Endodermal cell (in vitro differentiated cells): ENCODE data around the gene THAP7. TPM values are rescaled to one million over a fixed set of nuclear protein-coding genes. Genes with fewer than 3 reads are reported as not detected.
A peak's percentile ranks its signal among the peaks of the same experiment; 100 is the strongest.

Experiments used
- DNase-seq: peaks from one replicate; pipeline ENCODE4 v3.0.0-alpha.2; 2017
- H3K27ac ChIP-seq: 2 replicates; pipeline ENCODE4 v1.5.1; 2013; ENCODE audit warnings: mild to moderate bottlenecking, low read depth, low read length, moderate library complexity
- H3K27me3 ChIP-seq: 2 replicates; pipeline ENCODE4 v1.6.1; 2013; ENCODE audit warnings: mild to moderate bottlenecking, low read length, moderate library complexity; ENCODE audit not compliant: insufficient read depth, control insufficient read depth, poor library complexity, severe bottlenecking
- H3K36me3 ChIP-seq: 2 replicates; pipeline ENCODE4 v1.7.0; 2013; ENCODE audit warnings: mild to moderate bottlenecking, low read length, moderate library complexity; ENCODE audit not compliant: control insufficient read depth, insufficient read depth
- H3K4me1 ChIP-seq: one replicate; pipeline ENCODE4 v1.7.0; 2013; ENCODE audit warnings: low read length; ENCODE audit not compliant: control insufficient read depth, insufficient read depth
- H3K4me3 ChIP-seq: 2 replicates; pipeline ENCODE4 v1.5.1; 2013; ENCODE audit warnings: mild to moderate bottlenecking, low read length, moderate library complexity
- H3K9ac ChIP-seq: 2 replicates; pipeline ENCODE4 v1.6.1; 2013; ENCODE audit warnings: mild to moderate bottlenecking, low read length, moderate library complexity; ENCODE audit not compliant: poor library complexity, severe bottlenecking; ENCODE audit errors: extremely low read depth
- H3K9me3 ChIP-seq: 2 replicates; pipeline ENCODE4 v1.6.1; 2013; ENCODE audit warnings: mild to moderate bottlenecking, low read length, moderate library complexity; ENCODE audit not compliant: control insufficient read depth
- H3K27ac Mint-ChIP-seq: 2 replicates; pipeline ENCODE4 v1.8.0; 2020; ENCODE audit warnings: mixed read lengths
- H3K27me3 Mint-ChIP-seq: 2 replicates; pipeline ENCODE4 v1.8.0; 2021; ENCODE audit warnings: mild to moderate bottlenecking, mixed read lengths; ENCODE audit not compliant: insufficient read depth
- H3K36me3 Mint-ChIP-seq: 2 replicates; pipeline ENCODE4 v1.8.0; 2020; ENCODE audit warnings: low read depth, mixed read lengths
- H3K4me1 Mint-ChIP-seq: 2 replicates; pipeline ENCODE4 v1.8.0; 2020; ENCODE audit warnings: mixed read lengths
- H3K4me3 Mint-ChIP-seq: 2 replicates; pipeline ENCODE4 v1.8.0; 2020; ENCODE audit warnings: mild to moderate bottlenecking, moderate library complexity, mixed read lengths
- H3K9me3 Mint-ChIP-seq: 2 replicates; pipeline ENCODE4 v1.8.0; 2020; ENCODE audit warnings: mild to moderate bottlenecking, mixed read lengths
- WGBS, 2 experiments: methylation state at CpG; one replicate each; pipeline versions ENCODE4 v1.1.5 to v1.1.7; 2013; ENCODE audit warnings: missing lambda C conversion rate in 2 of 2, mixed read lengths in 1 of 2; ENCODE audit not compliant: insufficient coverage in 1 of 2, insufficient read length in 1 of 2; 5-methylcytosine and 5-hydroxymethylcytosine counted together
- total RNA-seq, 2 donors: library from RNA; stranded (reverse); fragmentation: NEBNext Ultra II Directional in 1 of 2; extraction: Animal tissue kit (Norgen Biotek cat#: 25700) in 1 of 2; gene quantifications; 2 replicates in 1 of 2; 3 replicates in 1 of 2; pipeline ENCODE4 v1.2.1, GENCODE V29; 2021
- TF ChIP-seq, protein P1 (sequence below): fragments of 200-600 bp; sonication (generic); conservative IDR thresholded peaks from 2 replicates; pipeline ENCODE4 v1.5.0; 2021; ENCODE audit warnings: antibody characterized with exemption, mild to moderate bottlenecking

THAP7 gene
- total RNA-seq, 2 donors from 2014 or later, result 16.6 to 19.6 TPM

GRCh38 chr22:21044931-21045584, 43.1 kb upstream of the THAP7 start:
- peaks cover 5% of the 10 kb centered on the region for H3K4me1 ChIP-seq
- DNase-seq, result no peak
- H3K9ac ChIP-seq, result peak overlapping the region; percentile 28
- Mint-ChIP-seq H3K27me3 (peaks cover 20% of the 10 kb centered on the region), H3K4me3 (peak overlapping the region; percentile 66), H3K9me3 (no peaks in the 10 kb centered on the region), H3K27ac (peak overlapping the region; percentile 73), H3K36me3 (no peaks in the 10 kb centered on the region), H3K4me1 (peaks cover 7% of the 10 kb centered on the region)
- H3K36me3 ChIP-seq, result no peaks in the 10 kb centered on the region
- WGBS, 2 experiments, result 39 to 41% methylated on average over 9 to 15 of the region's 15 CpGs
- TF ChIP-seq, protein P1, sequence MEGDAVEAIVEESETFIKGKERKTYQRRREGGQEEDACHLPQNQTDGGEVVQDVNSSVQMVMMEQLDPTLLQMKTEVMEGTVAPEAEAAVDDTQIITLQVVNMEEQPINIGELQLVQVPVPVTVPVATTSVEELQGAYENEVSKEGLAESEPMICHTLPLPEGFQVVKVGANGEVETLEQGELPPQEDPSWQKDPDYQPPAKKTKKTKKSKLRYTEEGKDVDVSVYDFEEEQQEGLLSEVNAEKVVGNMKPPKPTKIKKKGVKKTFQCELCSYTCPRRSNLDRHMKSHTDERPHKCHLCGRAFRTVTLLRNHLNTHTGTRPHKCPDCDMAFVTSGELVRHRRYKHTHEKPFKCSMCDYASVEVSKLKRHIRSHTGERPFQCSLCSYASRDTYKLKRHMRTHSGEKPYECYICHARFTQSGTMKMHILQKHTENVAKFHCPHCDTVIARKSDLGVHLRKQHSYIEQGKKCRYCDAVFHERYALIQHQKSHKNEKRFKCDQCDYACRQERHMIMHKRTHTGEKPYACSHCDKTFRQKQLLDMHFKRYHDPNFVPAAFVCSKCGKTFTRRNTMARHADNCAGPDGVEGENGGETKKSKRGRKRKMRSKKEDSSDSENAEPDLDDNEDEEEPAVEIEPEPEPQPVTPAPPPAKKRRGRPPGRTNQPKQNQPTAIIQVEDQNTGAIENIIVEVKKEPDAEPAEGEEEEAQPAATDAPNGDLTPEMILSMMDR, result no peak
- no peaks in the 10 kb centered on the region for H3K9me3 ChIP-seq
- H3K4me3 ChIP-seq, result peak overlapping the region; percentile 85
- peak overlapping the region; percentile 73 for H3K27ac ChIP-seq
- H3K27me3 ChIP-seq, result no peaks in the 10 kb centered on the region

- H3K27me3 ChIP-seq, result no peaks in the 10 kb centered on the region
- no peak overlapping the region for H3K9ac ChIP-seq
- Mint-ChIP-seq H3K4me3 (no peak overlapping the region), H3K9me3 (no peaks in the 10 kb centered on the region), H3K27ac (no peak overlapping the region), H3K36me3 (no peaks in the 10 kb centered on the region), H3K27me3 (peaks cover 20% of the 10 kb centered on the region), H3K4me1 (peaks cover 7% of the 10 kb centered on the region)
- no peaks in the 10 kb centered on the region for H3K36me3 ChIP-seq
- no peak overlapping the region for H3K4me3 ChIP-seq
- TF ChIP-seq, protein P1, result no peak
- peak overlapping the region; percentile 73 for H3K27ac ChIP-seq
- 91 to 100% methylated on average over 5 to 15 of the region's 15 CpGs for WGBS, 2 experiments
- H3K4me1 ChIP-seq, result peaks cover 5% of the 10 kb centered on the region
- no peaks in the 10 kb centered on the region for H3K9me3 ChIP-seq
- DNase-seq, result no peak
Measured at GRCh38 chr22:21043860-21044535, 42.1 kb upstream of the THAP7 start.

DNA sequence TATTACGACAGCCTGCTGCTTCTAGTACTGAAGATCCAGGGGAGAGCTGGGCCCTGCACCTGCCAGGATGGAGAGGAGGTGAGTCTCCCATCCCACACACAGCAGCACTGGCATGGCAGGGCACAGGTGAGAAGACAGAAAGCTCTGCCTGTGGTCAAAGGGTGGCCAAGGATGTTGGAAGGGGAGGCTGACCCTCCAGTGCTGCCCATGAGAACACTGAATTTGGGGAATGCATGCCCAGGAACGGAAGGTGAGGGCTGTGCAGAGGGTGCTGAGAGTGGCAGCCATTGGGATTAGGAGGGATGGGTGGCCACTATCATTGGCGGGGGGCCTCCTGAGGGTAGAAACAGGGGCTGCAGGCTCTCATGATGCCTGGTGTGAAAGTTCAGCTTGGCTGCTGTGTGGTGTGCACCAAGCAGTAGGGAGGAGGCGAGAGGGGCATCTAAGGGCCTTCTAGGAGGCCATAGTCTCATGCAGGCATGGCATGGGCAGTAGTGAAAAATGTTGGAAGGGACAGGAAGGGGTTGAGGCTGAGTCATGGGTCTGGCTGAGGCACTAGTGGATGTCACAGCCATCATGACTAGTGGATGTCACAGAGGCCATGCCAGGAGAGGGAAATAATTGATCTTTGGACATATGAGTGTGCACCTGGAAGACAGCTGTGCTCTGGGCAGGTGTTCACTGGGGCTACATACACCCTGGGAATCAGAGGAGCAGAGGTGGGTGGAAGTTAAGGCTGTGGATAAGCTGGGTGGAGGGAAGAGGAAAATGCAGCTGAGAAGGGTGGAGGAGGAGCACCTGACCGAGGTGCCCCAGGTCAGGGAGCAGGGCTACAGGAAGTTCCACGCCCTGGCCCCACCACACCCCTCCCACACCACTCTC, 41.3 kb upstream of the THAP7 start:
- WGBS, 2 experiments, result 86 to 93% methylated on average over 4 to 6 of the region's 6 CpGs
- DNase-seq, result no peak
- peaks cover 5% of the 10 kb centered on the region for H3K4me1 ChIP-seq
- Mint-ChIP-seq H3K27me3 (peaks cover 20% of the 10 kb centered on the region), H3K4me1 (peaks cover 7% of the 10 kb centered on the region), H3K9me3 (no peaks in the 10 kb centered on the region), H3K4me3 (no peak overlapping the region), H3K27ac (no peak overlapping the region), H3K36me3 (no peaks in the 10 kb centered on the region)
- H3K9ac ChIP-seq, result no peak overlapping the region
- TF ChIP-seq, protein P1, result no peak
- H3K36me3 ChIP-seq, result no peaks in the 10 kb centered on the region
- no peaks in the 10 kb centered on the region for H3K9me3 ChIP-seq
- no peaks in the 10 kb centered on the region for H3K27me3 ChIP-seq
- no peak overlapping the region for H3K27ac ChIP-seq
- no peak overlapping the region for H3K4me3 ChIP-seq
